Coronary artery (tissue), 2 donors: ENCODE results near the gene PACS1.
"Not testable (repeated sequence)": the region's sequence is repeated elsewhere in the genome, so short reads cannot be mapped to it uniquely, and the experiment has no call there.

Experiments
- DNase-seq: peaks from one replicate; pipeline ENCODE4 v3.0.0-alpha.2; 2017; ENCODE audit warnings: low spot score
- H3K27ac ChIP-seq, 2 donors: fragments of 200-600 bp; sonication (generic); one replicate each; pipeline ENCODE4 v1.5.1; 2016 to 2019
- H3K4me3 ChIP-seq: fragments of 200-600 bp; sonication (generic); 2 replicates; pipeline ENCODE4 v1.5.1; 2016; ENCODE audit warnings: mild to moderate bottlenecking, moderate library complexity
- CTCF ChIP-seq: fragments of 200-600 bp; sonication (generic); IDR thresholded peaks from one replicate; pipeline ENCODE4 v1.5.1; 2019; ENCODE audit warnings: antibody characterized with exemption

Gene PACS1

GRCh38 chr11:66069715-66070603, at the start of gene PACS1:
PACS1 (plus strand) TSS chr11:66070272; CDS start chr11:66070487, 215 bp downstream.
- H3K4me3 ChIP-seq: peak within 1 kb of the TSS; percentile 94
- peak; percentile 86 for DNase-seq
- no peak for TF ChIP-seq CTCF
- peak within 1 kb of the TSS; percentile 91 to 97 for H3K27ac ChIP-seq

- H3K4me3 ChIP-seq: no peak overlapping the region
- H3K27ac ChIP-seq: peak overlapping the region in 1 of 2 donors; percentile 35
- no peak for TF ChIP-seq CTCF
- DNase-seq: no peak
Observed at GRCh38 chr11:66020618-66021357, 49.3 kb upstream of the PACS1 start.

GRCh38 chr11:66022401-66023185, 47.5 kb upstream of the PACS1 start:
- peak; percentile 93 for TF ChIP-seq CTCF
- Histone ChIP-seq H3K27ac (no peak overlapping the region), H3K4me3 (peak overlapping the region; percentile 62)
- no peak for DNase-seq

GRCh38 chr11:66023186-66023440, 47.0 kb upstream of the PACS1 start:
- H3K4me3 ChIP-seq, H3K27ac ChIP-seq, DNase-seq: not testable (repeated sequence)

GRCh38 chr11:66026017-66026529, 44.0 kb upstream of the PACS1 start, which contains the start of gene CATSPER1:
CATSPER1 (minus strand) TSS chr11:66026479; CDS start chr11:66026379, 100 bp downstream.
- no peak for DNase-seq
- H3K27ac ChIP-seq: no peak within 1 kb of the TSS
- no peak for TF ChIP-seq CTCF
- no peak within 1 kb of the TSS for H3K4me3 ChIP-seq

- no peak for TF ChIP-seq CTCF
- H3K27ac ChIP-seq: no peak overlapping the region
- no peak for DNase-seq
- no peak overlapping the region for H3K4me3 ChIP-seq
Observed at GRCh38 chr11:66032957-66033735, 36.9 kb upstream of the PACS1 start.
